Activated CD8-positive, alpha-beta T cell treated with anti-CD3 and anti-CD28 coated beads, Interleukin-2, amount 10 ng/mL, durations not matched to agents 7 days and 5 days (primary cell): ENCODE data around the gene KRT10. TPM values are rescaled to one million over a fixed set of nuclear protein-coding genes. Genes with fewer than 3 reads are reported as not detected.

ENCODE experiments used
- ATAC-seq: fragments of 150-1000 bp; cut with Tn5 transposase; one replicate; pipeline ENCODE4 v1.10.0; 2021; ENCODE audit warnings: moderate library complexity
- CTCF ChIA-PET: fragments of 350-600 bp; sonication (Branson Sonifier 250); formaldehyde crosslinking; loops from one replicate; lab custom pipeline; 2021; ENCODE audit warnings: antibody characterized with exemption; lab: Charles Lee
- POLR2A ChIA-PET: fragments of 350-600 bp; sonication (Branson Sonifier 250); formaldehyde crosslinking; loops from one replicate; lab custom pipeline; 2021; ENCODE audit warnings: antibody characterized with exemption; lab: Charles Lee
- DNase-seq: peaks from one replicate; pipeline ENCODE4 v3.0.0-alpha.2; 2020
- H3K27ac Mint-ChIP-seq: one replicate; pipeline ENCODE4 v1.8.0; 2021; ENCODE audit warnings: mild to moderate bottlenecking, mixed read lengths
- H3K27me3 Mint-ChIP-seq: one replicate; pipeline ENCODE4 v1.8.0; 2021; ENCODE audit warnings: low read depth, mixed read lengths
- H3K36me3 Mint-ChIP-seq: one replicate; pipeline ENCODE4 v1.8.0; 2021; ENCODE audit warnings: low read depth, mixed read lengths
- H3K4me1 Mint-ChIP-seq: one replicate; pipeline ENCODE4 v1.8.0; 2021; ENCODE audit warnings: low read depth, mixed read lengths
- H3K4me3 Mint-ChIP-seq: one replicate; pipeline ENCODE4 v1.8.0; 2021; ENCODE audit warnings: mild to moderate bottlenecking, mixed read lengths
- H3K9me3 Mint-ChIP-seq: one replicate; pipeline ENCODE4 v1.8.0; 2022; ENCODE audit warnings: mixed read lengths; ENCODE audit not compliant: insufficient read depth
- total RNA-seq, 2 experiments: library from RNA; stranded (reverse); gene quantifications; one replicate each; pipeline ENCODE4 v1.2.3, GENCODE V29; 2021

Gene KRT10
- total RNA-seq, 2 experiments from 2014 or later = 26.9 to 28.2 TPM

DNA sequence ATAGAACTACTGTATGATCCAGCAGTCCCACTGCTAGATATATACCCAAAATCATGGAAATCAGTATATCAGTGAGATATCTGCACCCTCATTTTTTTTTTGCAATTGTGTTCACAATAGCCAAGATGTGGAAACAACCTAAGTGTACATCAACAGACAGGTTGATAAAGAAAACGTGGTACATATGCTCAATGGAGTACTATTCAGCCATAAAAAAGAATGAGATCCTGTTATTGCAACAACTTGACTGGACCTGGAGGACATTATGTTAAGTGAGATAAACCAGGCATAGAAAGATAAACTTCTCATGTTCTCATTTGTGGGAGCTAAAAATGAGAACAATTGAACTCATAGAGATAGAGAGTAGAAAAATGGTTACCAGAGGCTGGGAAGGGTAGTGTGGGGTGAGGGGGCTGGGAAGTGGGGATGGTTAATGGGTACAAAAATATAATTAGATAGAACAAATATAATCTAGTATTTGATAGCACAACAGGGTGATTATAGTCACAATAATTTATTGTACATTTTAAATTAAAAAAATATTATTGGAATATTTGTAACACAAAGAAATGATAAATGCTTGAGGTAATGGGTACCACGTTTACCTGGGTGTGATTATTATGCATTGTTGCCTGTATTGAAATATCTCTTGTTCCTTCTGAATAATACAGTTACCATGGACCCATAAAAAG lies 7.8 kb upstream of the KRT10 start:
- no peak for DNase-seq
- Mint-ChIP-seq H3K4me1 (peaks cover 21% of the 10 kb centered on the region), H3K36me3 (peaks cover 9% of the 10 kb centered on the region), H3K9me3 (peaks cover 5% of the 10 kb centered on the region), H3K4me3 (no peak overlapping the region), H3K27me3 (peaks cover 2% of the 10 kb centered on the region), H3K27ac (no peak overlapping the region)
- ATAC-seq = no peak
- POLR2A ChIA-PET = no interaction called here
- CTCF ChIA-PET = no interaction called here

DNA sequence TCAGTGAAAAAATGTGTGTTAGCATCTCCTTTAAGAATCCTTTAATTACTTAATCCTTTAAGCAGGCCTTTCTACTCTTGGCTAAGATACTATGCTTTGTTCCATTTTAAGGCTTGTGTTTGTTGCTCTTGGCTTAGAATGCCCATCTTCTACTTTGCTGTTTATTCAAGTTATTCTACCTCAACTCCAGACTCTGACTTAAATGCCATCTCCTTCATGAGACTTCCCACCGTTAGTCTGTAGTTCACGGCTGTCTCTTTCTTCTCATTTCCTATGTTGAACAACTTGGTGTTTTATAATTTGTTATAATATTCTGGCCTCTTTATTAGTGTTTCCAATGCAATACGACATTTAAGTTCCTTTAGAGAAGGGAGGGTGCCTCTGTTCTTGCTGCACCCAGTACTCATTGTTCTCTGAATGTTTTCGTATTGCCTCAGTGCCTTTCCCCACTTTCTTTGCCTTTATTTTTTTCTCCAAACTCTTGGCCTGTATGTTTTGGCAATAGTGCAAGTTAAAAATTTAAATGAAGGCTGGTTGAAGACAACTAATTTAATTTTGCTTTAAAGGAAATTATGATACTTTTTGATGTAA lies 6.1 kb upstream of the KRT10 start:
- CTCF ChIA-PET = interaction anchor here (0.6 to 1.7 kb wide), 4 partner anchors 10 to 821 kb away, joined by 3 to 7 read pairs (median 4); no protein-coding TSS in a partner anchor
- peaks cover 2% of the 10 kb centered on the region for H3K27me3 Mint-ChIP-seq

DNA sequence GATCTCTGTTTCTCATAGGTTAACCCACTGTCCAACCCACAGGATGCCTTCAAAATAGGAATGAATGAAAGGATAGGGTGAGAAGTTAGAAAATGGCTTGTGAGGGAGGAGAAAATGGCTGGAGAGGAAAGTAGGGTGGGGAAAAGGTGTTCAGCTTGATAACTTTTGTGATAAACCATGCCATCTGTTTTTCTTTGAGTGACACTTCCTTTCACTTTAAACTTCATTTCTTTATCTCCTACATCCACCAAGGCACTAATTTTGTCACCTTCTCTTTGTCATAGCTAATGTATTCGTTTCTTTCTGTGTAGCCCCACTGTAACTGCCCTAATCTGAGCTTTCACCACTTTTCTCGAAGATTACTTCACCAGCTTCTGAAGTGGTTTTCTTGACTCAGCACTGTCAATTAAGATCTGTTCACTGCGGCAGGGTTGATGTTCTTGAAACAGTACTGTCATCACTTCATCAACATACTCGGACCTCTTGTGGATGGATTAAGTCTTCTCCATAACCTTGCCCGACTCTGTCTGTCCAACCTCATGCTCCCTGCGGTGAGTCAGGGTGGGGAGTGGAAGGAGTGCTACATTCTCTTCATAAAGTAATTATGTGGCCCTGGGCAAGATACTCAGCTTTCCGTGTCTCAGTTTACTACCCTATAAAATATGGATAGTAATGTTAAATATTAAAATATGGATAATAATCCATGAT lies 5.5 kb upstream of the KRT10 start:
- Mint-ChIP-seq H3K27ac (peak overlapping the region; percentile 54), H3K9me3 (peaks cover 5% of the 10 kb centered on the region), H3K4me1 (peaks cover 24% of the 10 kb centered on the region), H3K27me3 (peaks cover 2% of the 10 kb centered on the region), H3K36me3 (peaks cover 6% of the 10 kb centered on the region), H3K4me3 (peak overlapping the region; percentile 2)
- ChIA-PET POLR2A (interaction anchor here (1.5 kb wide), 1 partner anchor 9 kb away, joined by 5 read pairs; no protein-coding TSS in a partner anchor), CTCF (interaction anchor here (0.6 to 1.7 kb wide), 5 partner anchors 9 to 835 kb away, joined by 3 to 7 read pairs (median 4); no protein-coding TSS in a partner anchor)
- DNase-seq (no peak), ATAC-seq (no peak)

More for the DNA sequence above, 6.1 kb upstream of the KRT10 start:
- DNase-seq (no peak), ATAC-seq (no peak)
- H3K4me1 Mint-ChIP-seq = peaks cover 27% of the 10 kb centered on the region
- no peak overlapping the region for H3K4me3 Mint-ChIP-seq
- H3K9me3 Mint-ChIP-seq = peaks cover 5% of the 10 kb centered on the region
- peaks cover 6% of the 10 kb centered on the region for H3K36me3 Mint-ChIP-seq
- POLR2A ChIA-PET = interaction anchor here (1.5 kb wide), 1 partner anchor 10 kb away, joined by 5 read pairs; no protein-coding TSS in a partner anchor
- H3K27ac Mint-ChIP-seq = no peak overlapping the region

DNA sequence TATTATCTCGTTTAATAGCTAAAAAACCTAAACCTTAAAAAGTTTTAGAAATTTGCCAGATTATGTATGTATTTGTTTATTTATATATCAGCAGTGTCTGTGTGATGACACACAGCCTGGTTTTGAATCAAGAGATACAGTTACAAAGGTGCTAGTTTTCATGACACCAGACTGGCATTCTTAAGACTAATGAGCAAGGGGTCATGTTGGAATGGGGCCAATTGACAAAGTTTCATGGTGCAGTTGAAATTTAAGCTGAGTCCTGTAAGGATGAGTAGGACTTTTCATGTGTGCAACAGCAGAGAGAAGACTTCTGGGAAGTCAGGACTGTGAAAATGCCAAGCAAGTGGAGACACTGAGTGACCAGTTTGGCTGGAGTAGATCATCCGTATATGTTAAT lies 3.2 kb upstream of the KRT10 start:
- CTCF ChIA-PET = no interaction called here
- H3K9me3 Mint-ChIP-seq = peaks cover 5% of the 10 kb centered on the region
- peaks cover 13% of the 10 kb centered on the region for H3K36me3 Mint-ChIP-seq
- ATAC-seq = no peak
- H3K4me3 Mint-ChIP-seq = no peak overlapping the region
- no peak for DNase-seq
- POLR2A ChIA-PET = no interaction called here
- no peak overlapping the region for H3K27ac Mint-ChIP-seq
- peaks cover 24% of the 10 kb centered on the region for H3K4me1 Mint-ChIP-seq
- H3K27me3 Mint-ChIP-seq = peaks cover 2% of the 10 kb centered on the region

DNA sequence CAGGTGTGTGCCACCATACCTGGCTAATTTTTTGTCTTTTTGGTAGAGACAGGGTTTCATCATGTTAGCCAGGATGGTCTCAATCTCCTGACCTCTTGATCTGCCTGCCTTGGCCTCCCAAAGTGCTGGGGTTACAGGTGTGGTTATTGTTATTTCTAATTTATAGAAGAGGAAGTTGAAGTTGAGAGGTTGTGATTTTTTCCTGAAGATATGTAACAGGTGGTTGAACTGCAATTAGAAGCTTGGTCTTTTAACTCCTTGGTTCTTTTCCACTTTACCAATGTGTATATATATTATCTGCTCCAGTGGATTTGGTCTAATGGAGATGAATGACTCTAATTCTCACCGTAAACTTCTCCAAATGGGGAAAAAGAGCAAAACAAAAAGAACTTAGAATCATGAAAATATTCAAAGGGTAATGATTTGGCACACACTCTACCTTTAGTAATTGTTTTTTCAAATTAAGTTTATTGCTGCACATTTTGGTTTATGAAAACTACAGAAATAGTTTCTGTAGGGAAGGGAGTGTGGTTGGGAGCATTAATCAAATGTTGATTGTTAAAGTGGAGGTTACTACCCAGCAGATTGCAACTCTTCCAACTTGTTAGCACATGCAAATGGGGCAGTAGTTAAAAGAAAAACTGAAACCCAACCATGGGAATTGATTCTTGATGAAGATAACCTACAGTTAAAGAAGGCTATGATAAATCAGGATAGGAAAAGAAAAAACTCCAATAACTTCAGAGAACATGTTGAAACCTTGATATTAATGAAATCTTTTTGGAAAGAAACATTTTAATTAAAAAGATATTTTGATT lies 1.8 kb upstream of the KRT10 start:
- no peaks in the 10 kb centered on the region for H3K9me3 Mint-ChIP-seq
- DNase-seq (no peak), ATAC-seq (no peak)
- POLR2A ChIA-PET = no interaction called here
- H3K4me3 Mint-ChIP-seq = no peak overlapping the region
- H3K36me3 Mint-ChIP-seq = peaks cover 18% of the 10 kb centered on the region
- CTCF ChIA-PET = no interaction called here
- peaks cover 36% of the 10 kb centered on the region for H3K4me1 Mint-ChIP-seq
- peaks cover 2% of the 10 kb centered on the region for H3K27me3 Mint-ChIP-seq
- H3K27ac Mint-ChIP-seq = no peak overlapping the region

DNA sequence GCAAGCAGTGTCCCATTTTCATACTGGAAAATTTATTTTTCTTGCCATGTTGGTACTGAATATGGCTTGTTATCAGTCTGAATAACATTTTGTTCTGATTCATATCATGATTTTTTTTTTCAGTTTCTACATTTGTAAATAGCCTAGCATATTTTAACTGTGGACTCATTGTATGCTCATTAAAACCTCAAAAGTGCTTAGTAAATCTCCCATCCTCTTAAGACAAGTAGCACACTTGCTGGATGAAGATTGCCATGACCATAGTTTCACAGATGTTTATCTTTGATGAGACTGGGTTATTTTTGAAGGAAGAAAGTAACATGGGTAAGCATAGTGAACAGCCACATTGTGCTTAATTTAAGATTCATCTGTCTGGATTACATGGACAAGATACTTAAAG lies 878 bp downstream of the KRT10 start:
- DNase-seq (no peak), ATAC-seq (no peak)
- H3K9me3 Mint-ChIP-seq = no peaks in the 10 kb centered on the region
- H3K4me3 Mint-ChIP-seq = no peak overlapping the region
- no peak overlapping the region for H3K27ac Mint-ChIP-seq
- ChIA-PET POLR2A (interaction anchor here (0.6 kb wide), 1 partner anchor 682 kb away, joined by 3 read pairs; no protein-coding TSS in a partner anchor), CTCF (interaction anchor here (0.6 to 1.0 kb wide), 2 partner anchors 9 to 35 kb away, joined by 3 read pairs; no protein-coding TSS in a partner anchor)
- peaks cover 2% of the 10 kb centered on the region for H3K27me3 Mint-ChIP-seq
- H3K36me3 Mint-ChIP-seq = peaks cover 36% of the 10 kb centered on the region
- peaks cover 35% of the 10 kb centered on the region for H3K4me1 Mint-ChIP-seq

DNA sequence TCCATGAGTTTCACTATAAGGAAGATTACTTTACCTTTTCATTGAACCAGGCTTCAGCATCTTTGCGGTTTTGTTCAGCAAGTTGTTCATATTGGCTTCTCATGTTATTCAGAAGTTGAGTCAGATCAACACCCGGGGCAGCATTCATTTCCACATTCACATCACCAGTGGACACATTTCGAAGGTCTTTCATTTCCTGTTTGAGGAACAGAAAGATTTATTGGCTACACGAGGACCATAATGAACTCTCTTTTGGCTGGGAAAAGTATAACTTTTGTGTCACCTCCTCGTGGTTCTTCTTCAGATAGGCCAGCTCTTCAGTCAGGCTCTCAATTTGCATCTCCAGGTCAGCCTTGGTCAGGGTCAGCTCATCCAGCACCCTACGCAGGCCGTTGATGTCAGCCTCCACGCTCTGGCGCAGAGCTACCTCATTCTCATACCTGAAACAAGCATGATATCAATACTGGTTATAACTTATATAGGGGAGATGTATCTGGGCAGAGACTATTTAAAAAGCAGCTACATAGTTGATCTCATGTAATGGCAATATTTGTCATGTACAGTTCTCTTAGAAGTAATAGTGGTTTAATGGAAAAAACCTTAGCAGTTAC lies 2.1 kb downstream of the KRT10 start:
- Mint-ChIP-seq H3K4me3 (peak overlapping the region; percentile 82), H3K27ac (no peak overlapping the region), H3K9me3 (no peaks in the 10 kb centered on the region), H3K4me1 (peaks cover 32% of the 10 kb centered on the region), H3K27me3 (no peaks in the 10 kb centered on the region), H3K36me3 (peaks cover 36% of the 10 kb centered on the region)
- ChIA-PET CTCF (interaction anchor here (1.2 to 2.1 kb wide), 4 partner anchors 12 to 37 kb away, joined by 3 to 9 read pairs (median 7); no protein-coding TSS in a partner anchor), POLR2A (no interaction called here)
- DNase-seq (no peak), ATAC-seq (no peak)

DNA sequence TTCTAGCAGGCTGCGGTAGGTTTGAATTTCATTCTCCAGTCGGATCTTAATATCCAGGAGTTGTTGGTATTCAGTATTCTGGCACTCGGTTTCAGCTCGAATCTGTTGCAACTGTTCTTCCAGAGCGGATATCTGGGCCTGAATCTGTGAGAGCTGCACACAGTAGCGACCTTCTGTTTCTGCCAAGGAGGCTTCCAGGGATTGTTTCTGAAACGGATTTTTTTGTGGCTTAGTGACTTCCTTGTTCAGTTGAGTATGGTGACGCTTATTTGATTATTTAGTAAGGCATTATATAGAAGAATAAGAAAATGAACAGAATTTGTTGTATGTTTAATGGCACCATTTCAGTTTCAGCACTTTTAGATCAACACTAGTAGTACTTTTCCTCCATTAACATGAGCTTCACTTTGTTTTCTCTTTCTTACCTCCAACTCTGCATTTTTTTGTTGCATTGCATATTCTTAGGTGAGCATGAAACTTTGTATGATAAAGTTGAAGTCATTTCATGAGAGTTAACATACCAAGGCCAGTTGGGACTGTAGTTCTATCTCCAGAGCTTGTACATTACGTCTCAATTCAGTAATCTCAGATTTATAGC lies 2.8 kb downstream of the KRT10 start:
- peak overlapping the region; percentile 82 for H3K4me3 Mint-ChIP-seq
- H3K27ac Mint-ChIP-seq = peak overlapping the region; percentile 84
- H3K27me3 Mint-ChIP-seq = no peaks in the 10 kb centered on the region
- peaks cover 32% of the 10 kb centered on the region for H3K4me1 Mint-ChIP-seq
- H3K9me3 Mint-ChIP-seq = no peaks in the 10 kb centered on the region
- POLR2A ChIA-PET = interaction anchor here (1.5 to 2.0 kb wide), 2 partner anchors 13 to 870 kb away, joined by 4 to 6 read pairs; no protein-coding TSS in a partner anchor
- DNase-seq = no peak
- CTCF ChIA-PET = interaction anchor here (1.0 to 2.1 kb wide), 8 partner anchors 13 to 876 kb away, joined by 3 to 9 read pairs (median 5); no protein-coding TSS in a partner anchor
- H3K36me3 Mint-ChIP-seq = peaks cover 36% of the 10 kb centered on the region
- no peak for ATAC-seq

DNA sequence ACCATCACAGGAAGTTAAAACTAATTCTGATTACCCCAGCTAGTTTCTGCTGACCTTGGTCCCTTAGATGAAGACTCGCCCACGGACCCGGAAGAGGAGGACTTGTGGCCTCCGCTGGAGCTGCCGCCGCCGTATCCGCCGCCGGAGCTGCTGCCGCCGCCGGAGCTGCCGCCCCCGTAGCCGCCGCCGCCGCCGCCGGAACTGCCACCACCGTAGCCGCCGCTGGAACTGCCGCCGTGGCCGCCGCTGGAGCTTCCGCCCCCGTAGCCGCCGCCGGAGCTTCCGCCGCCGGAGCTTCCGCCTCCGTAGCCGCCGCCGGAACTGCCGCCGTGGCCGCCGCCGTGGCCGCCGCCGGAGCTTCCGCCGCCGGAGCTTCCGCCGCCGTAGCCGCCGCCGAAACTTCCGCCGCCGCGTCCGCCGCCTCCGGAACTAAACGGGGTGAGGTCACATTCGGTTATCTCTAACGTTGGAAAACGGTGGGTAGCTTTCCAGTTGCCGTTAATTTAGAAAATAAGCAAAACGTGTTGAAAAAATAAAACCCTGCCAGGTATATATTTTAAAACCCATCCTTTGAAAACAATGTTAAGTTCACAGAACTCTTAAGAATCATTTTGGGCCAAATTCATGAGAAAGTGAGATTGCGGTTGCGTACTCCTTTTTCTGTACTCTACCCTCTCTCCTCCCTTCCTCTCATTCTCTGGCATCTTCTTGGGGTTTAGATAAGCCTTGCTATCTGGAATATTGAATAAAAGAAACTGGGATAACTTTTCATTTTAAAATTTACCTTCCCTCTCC lies 3.5 kb downstream of the KRT10 start:
- Mint-ChIP-seq H3K36me3 (peaks cover 36% of the 10 kb centered on the region), H3K4me3 (peak overlapping the region; percentile 82), H3K9me3 (no peaks in the 10 kb centered on the region), H3K27me3 (peaks cover 6% of the 10 kb centered on the region), H3K4me1 (peaks cover 27% of the 10 kb centered on the region), H3K27ac (peak overlapping the region; percentile 94)
- DNase-seq (peak; percentile 87), ATAC-seq (peak; percentile 85)
- CTCF ChIA-PET = interaction anchor here (0.6 to 2.1 kb wide), 22 partner anchors 9 to 877 kb away, joined by 3 to 9 read pairs (median 4); no protein-coding TSS in a partner anchor
- POLR2A ChIA-PET = interaction anchor here (0.8 to 2.0 kb wide), 3 partner anchors 9 to 870 kb away, joined by 4 to 6 read pairs (median 5); no protein-coding TSS in a partner anchor
